OCI-M1 (cell line): ENCODE data around the gene KCNK10.

Experiments used
- DNase-seq: peaks from one replicate; lab custom pipeline; 2025; lab: John Stamatoyannopoulos, UW

Gene KCNK10

GRCh38 chr14:88184956-88185355 lies 138.1 kb downstream of the KCNK10 start:
- no peak for DNase-seq

GRCh38 chr14:88181072-88181471 lies 142.0 kb downstream of the KCNK10 start:
- no peak for DNase-seq

- DNase-seq = no peak
Observed at GRCh38 chr14:88179716-88180115, 143.4 kb downstream of the KCNK10 start.

GRCh38 chr14:88170333-88170732 lies 152.7 kb downstream of the KCNK10 start:
- no peak for DNase-seq

- DNase-seq = peak; percentile 77
Observed at GRCh38 chr14:88168498-88169165, 154.4 kb downstream of the KCNK10 start.

GRCh38 chr14:88168025-88168424 lies 155.0 kb downstream of the KCNK10 start:
- no peak for DNase-seq

GRCh38 chr14:88166616-88167015 lies 156.5 kb downstream of the KCNK10 start:
- DNase-seq = no peak

GRCh38 chr14:88164906-88165534 lies 158.0 kb downstream of the KCNK10 start:
- DNase-seq = no peak

- DNase-seq = no peak
Observed at GRCh38 chr14:88163731-88164255, 159.3 kb downstream of the KCNK10 start.

- no peak for DNase-seq
Observed at GRCh38 chr14:88156127-88156526, 166.9 kb downstream of the KCNK10 start.

GRCh38 chr14:88154926-88155325 lies 168.1 kb downstream of the KCNK10 start:
- DNase-seq = peak; percentile 1

GRCh38 chr14:88154321-88154720 lies 168.7 kb downstream of the KCNK10 start:
- DNase-seq = no peak

- DNase-seq = no peak
Observed at GRCh38 chr14:88146881-88147649, 176.0 kb downstream of the KCNK10 start.

- no peak for DNase-seq
Observed at GRCh38 chr14:88143810-88144209, 179.3 kb downstream of the KCNK10 start.

- DNase-seq = no peak
Observed at GRCh38 chr14:88142997-88143396, 180.1 kb downstream of the KCNK10 start.

- DNase-seq = no peak
Observed at GRCh38 chr14:88140874-88141273, 182.2 kb downstream of the KCNK10 start.

- DNase-seq = peak; percentile 31
Observed at GRCh38 chr14:88137327-88137726, 185.7 kb downstream of the KCNK10 start.
